Measurements from ENCODE around the gene KRT7. TPM values are rescaled to one million over a fixed set of nuclear protein-coding genes. Genes with fewer than 3 reads are reported as not detected.
A peak's percentile ranks its signal among the peaks of the same experiment; 100 is the strongest.

Gene KRT7
- total RNA-seq, result 10 to 100 TPM in 1 of 5 experiments, not detected in 4; 36.1 TPM
- not detected for polyA plus RNA-seq
- 6.2 reads per million, percentile 27 among the genes with 10 or more reads in this experiment for total RNA-seq

DNA sequence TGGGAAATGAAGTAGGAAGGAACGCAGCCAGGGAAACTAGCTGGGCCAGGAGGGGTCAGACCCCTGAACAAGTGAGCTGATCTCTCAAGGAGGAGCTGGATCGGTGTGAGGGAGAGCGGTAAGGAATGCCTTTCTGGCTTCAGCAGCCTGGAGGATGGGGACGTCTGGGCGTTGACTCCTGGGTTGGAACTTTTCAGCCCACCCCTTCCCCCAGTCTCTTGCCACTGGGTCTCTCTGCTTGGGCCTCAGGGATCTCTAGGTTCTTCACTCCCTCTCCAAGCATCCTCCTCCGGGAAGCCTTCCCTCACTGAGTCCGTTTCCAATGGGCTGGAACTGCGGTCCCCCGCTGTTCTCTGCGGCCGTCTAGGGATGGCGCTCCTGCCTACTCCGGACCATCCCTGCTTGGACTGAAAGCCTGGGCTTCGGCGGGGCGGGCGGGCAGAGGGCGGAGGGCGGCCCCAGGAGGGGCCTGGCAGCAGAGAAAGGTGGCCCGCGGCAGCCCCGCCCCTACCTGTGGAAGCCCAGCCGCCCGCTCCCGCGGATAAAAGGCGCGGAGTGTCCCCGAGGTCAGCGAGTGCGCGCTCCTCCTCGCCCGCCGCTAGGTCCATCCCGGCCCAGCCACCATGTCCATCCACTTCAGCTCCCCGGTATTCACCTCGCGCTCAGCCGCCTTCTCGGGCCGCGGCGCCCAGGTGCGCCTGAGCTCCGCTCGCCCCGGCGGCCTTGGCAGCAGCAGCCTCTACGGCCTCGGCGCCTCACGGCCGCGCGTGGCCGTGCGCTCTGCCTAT lies at the start of gene KRT7:
Gene KRT7 (plus strand): TSS at position 570 of the 788 bp plus-strand sequence. CDS start 54 bp downstream, at position 624.
- ATAC-seq, result no peak
- Mint-ChIP-seq H3K27ac (no peak within 1 kb of the TSS), H3K27me3 (peaks cover 42 to 66% (median 64%) of the 10 kb centered on the region in 5 donors), H3K9me3 (peaks cover 0 to 6% (median 0%) of the 10 kb centered on the region in 11 donors), H3K36me3 (peaks cover 0 to 2% (median 0%) of the 10 kb centered on the region in 5 donors), H3K4me1 (peaks cover 0 to 11% (median 0%) of the 10 kb centered on the region in 7 donors), H3K4me3 (peak within 1 kb of the TSS in 2 of 10 donors; percentile 37 to 42)
- DNase-seq, result no peak
- no peaks in the 10 kb centered on the region for H3K9me3 ChIP-seq (ENCODE audit: control insufficient read depth in 2 of 3, low read length in 3 of 3)
- ChIA-PET POLR2A (no interaction called here), CTCF (no interaction called here)
- H3K4me3 ChIP-seq (ENCODE audit: low read length), result no peak within 1 kb of the TSS
- no peaks in the 10 kb centered on the region for H3K4me1 ChIP-seq (ENCODE audit: control insufficient read depth in 2 of 2, insufficient read depth in 2 of 2, low read length in 2 of 2)
- intact Hi-C loops (cut with micrococcal nuclease), result no loop called here
- no peaks in the 10 kb centered on the region for H3K27me3 ChIP-seq (ENCODE audit: control insufficient read depth in 2 of 2, insufficient read depth in 2 of 2, low read length in 2 of 2)
- H3K36me3 ChIP-seq (ENCODE audit: control insufficient read depth in 2 of 3, insufficient read depth in 3 of 3, low read length in 3 of 3), result no peaks in the 10 kb centered on the region
- H3K27ac ChIP-seq (ENCODE audit: low read depth, low read length), result no peak within 1 kb of the TSS

DNA sequence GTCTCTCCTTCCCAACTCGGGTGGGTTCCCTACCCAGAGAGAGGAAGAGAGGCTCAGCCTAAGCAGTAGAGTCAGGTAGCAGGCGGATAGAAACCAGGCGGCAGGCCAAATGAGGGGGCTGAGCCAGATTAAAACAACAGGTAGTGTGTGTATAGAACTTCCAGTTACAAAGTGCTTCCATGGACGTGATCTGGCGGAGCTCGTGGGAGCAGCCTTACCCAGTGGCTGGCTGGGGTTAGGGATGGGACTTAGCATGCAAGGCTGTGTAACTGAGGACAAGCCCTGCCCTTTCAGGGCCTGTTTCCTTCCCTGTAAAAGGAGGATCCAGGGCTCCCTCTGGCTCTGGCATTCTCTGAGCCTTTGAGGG lies 49.5 kb upstream of the KRT7 start:
- no peak overlapping the region for H3K27ac Mint-ChIP-seq
- ATAC-seq, result no peak
- intact Hi-C loops (cut with micrococcal nuclease), result no loop called here

DNA sequence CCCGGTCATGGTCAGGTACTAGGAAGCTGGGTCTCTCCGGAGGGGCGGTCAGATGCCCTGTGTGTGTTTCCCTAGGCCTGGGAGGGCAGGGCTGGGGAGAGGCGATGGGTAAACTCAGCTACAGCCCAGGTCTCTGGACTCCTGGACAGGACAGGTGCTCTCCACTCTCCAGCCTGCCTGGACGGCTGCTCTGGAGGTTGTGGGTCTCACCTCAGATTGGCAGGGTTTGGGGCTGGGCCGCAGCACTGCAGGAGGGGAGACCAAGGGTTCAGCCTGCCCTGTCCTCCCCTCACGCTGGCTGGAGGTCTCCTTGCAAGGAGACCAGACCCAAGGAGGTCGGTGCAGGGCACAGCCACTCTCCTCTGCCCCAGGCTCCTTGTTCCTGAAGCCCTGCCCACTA lies 49.1 kb upstream of the KRT7 start:
- Mint-ChIP-seq H3K27ac (no peak overlapping the region), H3K4me1 (peaks cover 0 to 7% (median 4%) of the 10 kb centered on the region in 7 donors), H3K36me3 (no peaks in the 10 kb centered on the region), H3K4me3 (no peak overlapping the region), H3K27me3 (no peaks in the 10 kb centered on the region), H3K9me3 (peaks cover 0 to 1% (median 0%) of the 10 kb centered on the region in 11 donors)
- H3K36me3 ChIP-seq (ENCODE audit: control insufficient read depth in 2 of 3, insufficient read depth in 3 of 3, low read length in 3 of 3), result no peaks in the 10 kb centered on the region
- H3K9me3 ChIP-seq (ENCODE audit: control insufficient read depth in 2 of 3, low read length in 3 of 3), result no peaks in the 10 kb centered on the region
- intact Hi-C loops (cut with micrococcal nuclease), result no loop called here
- no peak overlapping the region for H3K27ac ChIP-seq (ENCODE audit: low read depth, low read length)
- DNase-seq (no peak), ATAC-seq (no peak)
- CTCF ChIA-PET, result no interaction called here
- no peaks in the 10 kb centered on the region for H3K27me3 ChIP-seq (ENCODE audit: control insufficient read depth in 2 of 2, insufficient read depth in 2 of 2, low read length in 2 of 2)
- no peak overlapping the region for H3K4me3 ChIP-seq (ENCODE audit: low read length)
- POLR2A ChIA-PET, result interaction anchor here (0.8 kb wide), 1 partner anchor 34 kb away, joined by 4 read pairs; no protein-coding TSS in a partner anchor
- H3K4me1 ChIP-seq (ENCODE audit: control insufficient read depth in 2 of 2, insufficient read depth in 2 of 2, low read length in 2 of 2), result no peaks in the 10 kb centered on the region

More for the DNA sequence above, 49.5 kb upstream of the KRT7 start:
- no peaks in the 10 kb centered on the region for H3K36me3 Mint-ChIP-seq
- H3K4me3 Mint-ChIP-seq, result no peak overlapping the region
- H3K4me1 ChIP-seq (ENCODE audit: control insufficient read depth in 2 of 2, insufficient read depth in 2 of 2, low read length in 2 of 2), result no peaks in the 10 kb centered on the region
- no peaks in the 10 kb centered on the region for H3K36me3 ChIP-seq (ENCODE audit: control insufficient read depth in 2 of 3, insufficient read depth in 3 of 3, low read length in 3 of 3)
- H3K4me1 Mint-ChIP-seq, result peaks cover 0 to 7% (median 4%) of the 10 kb centered on the region in 7 donors
- no peaks in the 10 kb centered on the region for H3K27me3 Mint-ChIP-seq
- DNase-seq, result no peak
- H3K9me3 ChIP-seq (ENCODE audit: control insufficient read depth in 2 of 3, low read length in 3 of 3), result no peaks in the 10 kb centered on the region
- H3K4me3 ChIP-seq (ENCODE audit: low read length), result no peak overlapping the region
- peaks cover 0 to 1% (median 0%) of the 10 kb centered on the region in 11 donors for H3K9me3 Mint-ChIP-seq
- no peak overlapping the region for H3K27ac ChIP-seq (ENCODE audit: low read depth, low read length)
- H3K27me3 ChIP-seq (ENCODE audit: control insufficient read depth in 2 of 2, insufficient read depth in 2 of 2, low read length in 2 of 2), result no peaks in the 10 kb centered on the region
- CTCF ChIA-PET, result no interaction called here
- POLR2A ChIA-PET, result no interaction called here

DNA sequence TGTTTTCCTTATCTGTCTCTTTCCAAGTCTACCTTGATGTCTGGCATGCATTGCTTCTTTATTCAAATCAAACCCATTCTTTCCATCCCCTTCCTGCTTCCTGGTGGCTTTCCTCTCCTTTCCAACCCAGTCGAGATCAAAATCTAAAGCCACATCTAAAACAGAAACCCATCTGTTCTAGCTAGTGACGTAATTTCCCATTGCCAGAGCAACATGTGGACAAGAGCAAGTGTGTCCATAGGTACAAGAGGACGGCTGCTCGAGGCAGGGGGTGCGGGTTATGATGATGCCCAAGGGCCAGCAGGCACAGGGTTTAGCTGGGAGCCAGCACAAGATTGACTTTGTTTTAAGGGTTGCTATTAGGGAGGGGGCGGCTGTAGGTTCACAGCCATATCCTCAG lies 48.2 kb upstream of the KRT7 start:
- CTCF ChIA-PET, result no interaction called here
- H3K9me3 Mint-ChIP-seq, result peaks cover 0 to 1% (median 0%) of the 10 kb centered on the region in 11 donors
- H3K27ac Mint-ChIP-seq, result no peak overlapping the region
- H3K36me3 ChIP-seq (ENCODE audit: control insufficient read depth in 2 of 3, insufficient read depth in 3 of 3, low read length in 3 of 3), result no peaks in the 10 kb centered on the region
- DNase-seq, result no peak
- intact Hi-C loops (cut with micrococcal nuclease), result no loop called here
- POLR2A ChIA-PET, result no interaction called here
- H3K4me1 ChIP-seq (ENCODE audit: control insufficient read depth in 2 of 2, insufficient read depth in 2 of 2, low read length in 2 of 2), result no peaks in the 10 kb centered on the region
- no peaks in the 10 kb centered on the region for H3K27me3 Mint-ChIP-seq
- H3K27ac ChIP-seq (ENCODE audit: low read depth, low read length), result no peak overlapping the region
- peaks cover 0 to 7% (median 4%) of the 10 kb centered on the region in 7 donors for H3K4me1 Mint-ChIP-seq
- H3K4me3 ChIP-seq (ENCODE audit: low read length), result no peak overlapping the region
- no peaks in the 10 kb centered on the region for H3K36me3 Mint-ChIP-seq
- ATAC-seq, result no peak
- no peaks in the 10 kb centered on the region for H3K27me3 ChIP-seq (ENCODE audit: control insufficient read depth in 2 of 2, insufficient read depth in 2 of 2, low read length in 2 of 2)
- no peaks in the 10 kb centered on the region for H3K9me3 ChIP-seq (ENCODE audit: control insufficient read depth in 2 of 3, low read length in 3 of 3)
- no peak overlapping the region for H3K4me3 Mint-ChIP-seq

DNA sequence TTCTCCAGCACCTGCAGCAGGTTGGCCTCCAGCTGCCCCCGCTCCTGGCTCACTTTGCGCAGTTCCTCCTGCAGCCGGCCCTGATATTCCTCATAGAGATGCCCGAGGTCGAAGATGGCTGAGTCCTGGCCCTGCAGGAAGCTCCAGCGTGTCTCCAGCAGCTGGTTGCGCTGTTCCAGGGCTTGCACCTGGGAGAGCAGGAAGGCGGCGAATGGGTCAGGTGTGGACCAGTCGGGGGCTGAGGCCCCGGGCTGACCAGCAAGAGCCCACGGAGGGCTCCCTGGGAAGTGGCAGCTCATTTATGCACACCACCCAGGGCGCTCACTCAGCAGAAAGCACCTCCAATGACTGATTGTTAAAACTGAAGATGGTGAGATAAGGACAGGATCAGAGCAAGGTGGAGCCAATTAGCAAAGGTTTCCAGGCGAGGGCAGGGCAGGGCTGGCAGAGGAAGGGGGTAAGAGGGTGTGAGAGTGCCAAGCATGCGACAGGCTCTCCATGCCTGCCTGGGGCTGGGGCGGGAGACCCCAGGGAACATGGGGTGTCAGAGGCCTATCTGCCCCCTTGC lies 47.6 kb upstream of the KRT7 start:
- DNase-seq (no peak), ATAC-seq (no peak)
- ChIA-PET POLR2A (no interaction called here), CTCF (no interaction called here)
- intact Hi-C loops (cut with micrococcal nuclease), result no loop called here
- no peak overlapping the region for H3K4me3 Mint-ChIP-seq
- no peaks in the 10 kb centered on the region for H3K36me3 Mint-ChIP-seq
- Histone ChIP-seq H3K4me3 (ENCODE audit: low read length) (no peak overlapping the region), H3K27me3 (ENCODE audit: control insufficient read depth in 2 of 2, insufficient read depth in 2 of 2, low read length in 2 of 2) (no peaks in the 10 kb centered on the region), H3K9me3 (ENCODE audit: control insufficient read depth in 2 of 3, low read length in 3 of 3) (no peaks in the 10 kb centered on the region), H3K4me1 (ENCODE audit: control insufficient read depth in 2 of 2, insufficient read depth in 2 of 2, low read length in 2 of 2) (no peaks in the 10 kb centered on the region), H3K36me3 (ENCODE audit: control insufficient read depth in 2 of 3, insufficient read depth in 3 of 3, low read length in 3 of 3) (no peaks in the 10 kb centered on the region), H3K27ac (ENCODE audit: low read depth, low read length) (no peak overlapping the region)
- H3K9me3 Mint-ChIP-seq, result peaks cover 0 to 1% (median 0%) of the 10 kb centered on the region in 11 donors
- H3K27me3 Mint-ChIP-seq, result no peaks in the 10 kb centered on the region
- peak overlapping the region in 1 of 9 donors; percentile 48 for H3K27ac Mint-ChIP-seq
- H3K4me1 Mint-ChIP-seq, result peaks cover 0 to 7% (median 4%) of the 10 kb centered on the region in 7 donors

DNA sequence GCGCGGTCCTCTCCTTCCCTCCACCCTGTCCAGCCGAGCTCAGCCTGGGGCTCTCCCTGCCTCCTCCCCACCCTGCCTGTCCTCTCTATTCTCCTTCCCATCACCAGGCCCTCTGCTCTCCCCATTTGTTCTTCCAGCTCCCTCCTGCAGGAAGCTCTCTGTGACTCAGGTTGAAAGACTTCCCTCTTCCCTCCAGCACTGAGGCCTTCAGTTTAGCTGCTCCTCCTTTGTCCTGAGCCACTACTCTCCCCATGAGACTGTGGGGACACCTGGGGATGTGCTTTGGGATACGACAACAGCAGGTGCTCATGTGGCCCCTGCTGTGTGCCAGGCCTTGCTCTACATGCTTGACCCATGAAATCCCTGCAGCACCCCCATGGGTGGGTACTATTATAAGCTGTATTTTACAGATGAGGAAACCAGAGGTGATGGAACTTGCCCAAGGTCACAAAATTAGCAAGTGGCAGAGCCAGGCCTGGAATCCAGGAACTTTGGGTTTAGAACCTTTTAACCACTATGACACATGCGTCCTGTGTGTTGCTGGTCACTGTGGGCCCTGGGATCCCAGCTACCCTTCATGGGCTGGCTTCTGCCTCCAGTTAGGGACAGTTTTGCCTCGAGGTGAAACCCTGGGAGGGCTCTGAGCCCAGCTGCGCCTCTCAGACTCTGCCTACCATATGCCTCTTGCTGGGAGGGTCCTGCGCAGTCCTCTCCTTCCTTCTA lies 46.8 kb upstream of the KRT7 start:
- CTCF ChIA-PET, result no interaction called here

More for the DNA sequence above, 46.8 kb upstream of the KRT7 start:
- Mint-ChIP-seq H3K9me3 (no peaks in the 10 kb centered on the region), H3K4me3 (no peak overlapping the region), H3K27ac (no peak overlapping the region), H3K4me1 (peaks cover 0 to 7% (median 4%) of the 10 kb centered on the region in 7 donors), H3K36me3 (no peaks in the 10 kb centered on the region), H3K27me3 (no peaks in the 10 kb centered on the region)
- no peaks in the 10 kb centered on the region for H3K27me3 ChIP-seq (ENCODE audit: control insufficient read depth in 2 of 2, insufficient read depth in 2 of 2, low read length in 2 of 2)
- H3K9me3 ChIP-seq (ENCODE audit: control insufficient read depth in 2 of 3, low read length in 3 of 3), result no peaks in the 10 kb centered on the region
- H3K36me3 ChIP-seq (ENCODE audit: control insufficient read depth in 2 of 3, insufficient read depth in 3 of 3, low read length in 3 of 3), result no peaks in the 10 kb centered on the region
- no peaks in the 10 kb centered on the region for H3K4me1 ChIP-seq (ENCODE audit: control insufficient read depth in 2 of 2, insufficient read depth in 2 of 2, low read length in 2 of 2)
- POLR2A ChIA-PET, result no interaction called here
- peak; percentile 69 for ATAC-seq
- intact Hi-C loops (cut with micrococcal nuclease), result no loop called here
- H3K27ac ChIP-seq (ENCODE audit: low read depth, low read length), result no peak overlapping the region
- H3K4me3 ChIP-seq (ENCODE audit: low read length), result no peak overlapping the region
- no peak for DNase-seq

All from naive thymus-derived CD4-positive, alpha-beta T cell (primary cell).